H7 (cell line): ENCODE measurements around the gene RAB11FIP4. TPM values are rescaled to one million over a fixed set of nuclear protein-coding genes. Genes with fewer than 3 reads are reported as not detected.

Source experiments
- DNase-seq: peaks from one replicate; pipeline ENCODE4 v3.0.0; 2012
- H3K27me3 ChIP-seq: 2 replicates; pipeline ENCODE4 v1.6.0; 2011; ENCODE audit warnings: mild to moderate bottlenecking, low read length; ENCODE audit not compliant: control insufficient read depth, insufficient read depth
- H3K36me3 ChIP-seq: replicated peaks from 2 replicates; pipeline ENCODE4 v1.5.1; 2011; ENCODE audit warnings: low read length; ENCODE audit not compliant: control insufficient read depth, insufficient read depth
- H3K4me3 ChIP-seq: 2 replicates; pipeline ENCODE4 v1.5.1; 2011; ENCODE audit warnings: low read depth, mild to moderate bottlenecking, control low read depth, low read length, moderate library complexity; ENCODE audit not compliant: insufficient read depth
- total RNA-seq: library from RNA; depleted of rRNA; stranded (reverse); fragments of >200 nt; shearing (Covaris generic); gene quantifications from 2 replicates; pipeline ENCODE4 v1.2.3, GENCODE V29; 2014

The RAB11FIP4 gene
- total RNA-seq, 1 experiment from 2014 or later: 21.9 TPM

- Histone ChIP-seq H3K27me3 (peaks cover 26% of the 10 kb centered on the region), H3K36me3 (no peaks in the 10 kb centered on the region), H3K4me3 (peak overlapping the region; percentile 40)
- peak; percentile 78 for DNase-seq
Observed at GRCh38 chr17:31392002-31392855, 754 bp downstream of the RAB11FIP4 start.

- peak; percentile 43 for DNase-seq
- peaks cover 26% of the 10 kb centered on the region for H3K27me3 ChIP-seq
- H3K36me3 ChIP-seq: no peaks in the 10 kb centered on the region
- H3K4me3 ChIP-seq: no peak overlapping the region
Observed at GRCh38 chr17:31392856-31393748, 1.6 kb downstream of the RAB11FIP4 start.

GRCh38 chr17:31393749-31394146 is 2.3 kb downstream of the RAB11FIP4 start:
- Histone ChIP-seq H3K36me3 (no peaks in the 10 kb centered on the region), H3K27me3 (peaks cover 26% of the 10 kb centered on the region), H3K4me3 (no peak overlapping the region)
- no peak for DNase-seq

- Histone ChIP-seq H3K36me3 (no peaks in the 10 kb centered on the region), H3K4me3 (no peak overlapping the region), H3K27me3 (peaks cover 26% of the 10 kb centered on the region)
- peak; percentile 89 for DNase-seq
Observed at GRCh38 chr17:31394544-31394943, 3.1 kb downstream of the RAB11FIP4 start.

GRCh38 chr17:31397256-31397939 is 5.9 kb downstream of the RAB11FIP4 start:
- H3K36me3 ChIP-seq: no peaks in the 10 kb centered on the region
- no peak overlapping the region for H3K4me3 ChIP-seq
- DNase-seq: no peak
- peaks cover 5% of the 10 kb centered on the region for H3K27me3 ChIP-seq

- Histone ChIP-seq H3K36me3 (no peaks in the 10 kb centered on the region), H3K27me3 (no peaks in the 10 kb centered on the region; the same call in 1 of the 2 replicates), H3K4me3 (no peak overlapping the region)
- DNase-seq: peak; percentile 40
Observed at GRCh38 chr17:31398381-31399311, 7.2 kb downstream of the RAB11FIP4 start.

GRCh38 chr17:31400481-31400950 is 9.0 kb downstream of the RAB11FIP4 start:
- H3K4me3 ChIP-seq: no peak overlapping the region
- peak; percentile 60 for DNase-seq

GRCh38 chr17:31401456-31402254 is 10.2 kb downstream of the RAB11FIP4 start:
- Histone ChIP-seq H3K4me3 (no peak overlapping the region), H3K27me3 (no peaks in the 10 kb centered on the region), H3K36me3 (no peaks in the 10 kb centered on the region)
- peak; percentile 31 for DNase-seq

More at GRCh38 chr17:31400481-31400950, 9.0 kb downstream of the RAB11FIP4 start:
- no peaks in the 10 kb centered on the region; the same call in 1 of the 2 replicates for H3K27me3 ChIP-seq
- H3K36me3 ChIP-seq: no peaks in the 10 kb centered on the region

GRCh38 chr17:31404028-31404949 is 12.8 kb downstream of the RAB11FIP4 start:
- H3K36me3 ChIP-seq: no peaks in the 10 kb centered on the region
- H3K27me3 ChIP-seq: no peaks in the 10 kb centered on the region
- H3K4me3 ChIP-seq: no peak overlapping the region
- DNase-seq: peak; percentile 62

- Histone ChIP-seq H3K36me3 (no peaks in the 10 kb centered on the region), H3K4me3 (no peak overlapping the region), H3K27me3 (no peaks in the 10 kb centered on the region)
- peak; percentile 90 for DNase-seq
Observed at GRCh38 chr17:31405890-31406371, 14.5 kb downstream of the RAB11FIP4 start.

- no peaks in the 10 kb centered on the region for H3K36me3 ChIP-seq
- no peak overlapping the region for H3K4me3 ChIP-seq
- no peaks in the 10 kb centered on the region for H3K27me3 ChIP-seq
- DNase-seq: no peak
Observed at GRCh38 chr17:31408586-31408985, 17.1 kb downstream of the RAB11FIP4 start.

- DNase-seq: no peak
- no peaks in the 10 kb centered on the region for H3K27me3 ChIP-seq
- H3K4me3 ChIP-seq: no peak overlapping the region
- H3K36me3 ChIP-seq: no peaks in the 10 kb centered on the region
Observed at GRCh38 chr17:31411707-31412285, 20.3 kb downstream of the RAB11FIP4 start.
